ENCODE measurements around the gene SLC6A18. TPM values are rescaled to one million over a fixed set of nuclear protein-coding genes. Genes with fewer than 3 reads are reported as not detected.

The SLC6A18 gene
- total RNA-seq, 4 donors from 2014 or later: not detected

- Histone ChIP-seq H3K9me3 (no peaks in the 10 kb centered on the region), H3K4me1 (peaks cover 0 to 15% (median 5%) of the 10 kb centered on the region in 4 donors), H3K27me3 (peaks cover 0 to 17% of the 10 kb centered on the region in 2 donors), H3K36me3 (no peaks in the 10 kb centered on the region), H3K4me3 (no peak overlapping the region), H3K27ac (no peak overlapping the region)
- TF ChIP-seq CTCF (IDR thresholded peaks at IDR 0.05): no peak
- TF ChIP-seq EP300 (IDR thresholded peaks at IDR 0.05): no peak
- TF ChIP-seq POLR2A (IDR thresholded peaks at IDR 0.05): no peak
- WGBS, 2 donors: 90 to 96% methylated on average over 5 to 7 of the region's 8 CpGs
- DNase-seq (ENCODE audit: low spot score in 2 of 2): no peak
Measured at GRCh38 chr5:1184163-1184470, 41.1 kb upstream of the SLC6A18 start.

- Histone ChIP-seq H3K9me3 (no peaks in the 10 kb centered on the region), H3K36me3 (no peaks in the 10 kb centered on the region), H3K27me3 (peaks cover 0 to 20% of the 10 kb centered on the region in 2 donors), H3K4me3 (no peak overlapping the region), H3K4me1 (peaks cover 0 to 15% (median 5%) of the 10 kb centered on the region in 4 donors), H3K27ac (no peak overlapping the region)
- 93 to 98% methylated on average over 6 to 7 of the region's 7 CpGs for whole genome bisulfite sequencing, 2 donors
- TF ChIP-seq CTCF (IDR thresholded peaks at IDR 0.05) (no peak), POLR2A (IDR thresholded peaks at IDR 0.05) (no peak), EP300 (IDR thresholded peaks at IDR 0.05) (no peak)
- DNase-seq (ENCODE audit: low spot score in 2 of 2): no peak
Measured at GRCh38 chr5:1184481-1184880, 40.7 kb upstream of the SLC6A18 start.

- H3K27ac ChIP-seq: no peak overlapping the region
- H3K9me3 ChIP-seq: no peaks in the 10 kb centered on the region
- no peak for DNase-seq (ENCODE audit: low spot score in 2 of 2)
- TF ChIP-seq POLR2A (IDR thresholded peaks at IDR 0.05) (no peak), CTCF (IDR thresholded peaks at IDR 0.05) (no peak), EP300 (IDR thresholded peaks at IDR 0.05) (no peak)
- H3K27me3 ChIP-seq: peaks cover 0 to 26% of the 10 kb centered on the region in 2 donors
- no peak overlapping the region for H3K4me3 ChIP-seq
- no peaks in the 10 kb centered on the region for H3K36me3 ChIP-seq
- H3K4me1 ChIP-seq: peaks cover 0 to 15% (median 5%) of the 10 kb centered on the region in 4 donors
- WGBS, 2 donors: 87% methylated on average over 10 of the region's 10 CpGs
Measured at GRCh38 chr5:1185038-1185627, 40.0 kb upstream of the SLC6A18 start.

- no peaks in the 10 kb centered on the region for H3K36me3 ChIP-seq
- peaks cover 0 to 28% of the 10 kb centered on the region in 2 donors for H3K27me3 ChIP-seq
- H3K27ac ChIP-seq: no peak overlapping the region
- no peaks in the 10 kb centered on the region for H3K9me3 ChIP-seq
- 67 to 69% methylated on average over 12 of the region's 12 CpGs for WGBS, 2 donors
- no peak for DNase-seq (ENCODE audit: low spot score in 2 of 2)
- H3K4me3 ChIP-seq: no peak overlapping the region
- TF ChIP-seq EP300 (IDR thresholded peaks at IDR 0.05) (no peak), POLR2A (IDR thresholded peaks at IDR 0.05) (no peak), CTCF (IDR thresholded peaks at IDR 0.05) (no peak)
- peaks cover 0 to 15% (median 5%) of the 10 kb centered on the region in 4 donors for H3K4me1 ChIP-seq
Measured at GRCh38 chr5:1185629-1186350, 39.4 kb upstream of the SLC6A18 start.

All from tibial nerve (tissue), 4 donors.